ENCODE data around the gene GDPD4. TPM values are rescaled to one million over a fixed set of nuclear protein-coding genes. Genes with fewer than 3 reads are reported as not detected.

Gene GDPD4
- total RNA-seq, 1 experiment from 2014 or later: not detected

DNA sequence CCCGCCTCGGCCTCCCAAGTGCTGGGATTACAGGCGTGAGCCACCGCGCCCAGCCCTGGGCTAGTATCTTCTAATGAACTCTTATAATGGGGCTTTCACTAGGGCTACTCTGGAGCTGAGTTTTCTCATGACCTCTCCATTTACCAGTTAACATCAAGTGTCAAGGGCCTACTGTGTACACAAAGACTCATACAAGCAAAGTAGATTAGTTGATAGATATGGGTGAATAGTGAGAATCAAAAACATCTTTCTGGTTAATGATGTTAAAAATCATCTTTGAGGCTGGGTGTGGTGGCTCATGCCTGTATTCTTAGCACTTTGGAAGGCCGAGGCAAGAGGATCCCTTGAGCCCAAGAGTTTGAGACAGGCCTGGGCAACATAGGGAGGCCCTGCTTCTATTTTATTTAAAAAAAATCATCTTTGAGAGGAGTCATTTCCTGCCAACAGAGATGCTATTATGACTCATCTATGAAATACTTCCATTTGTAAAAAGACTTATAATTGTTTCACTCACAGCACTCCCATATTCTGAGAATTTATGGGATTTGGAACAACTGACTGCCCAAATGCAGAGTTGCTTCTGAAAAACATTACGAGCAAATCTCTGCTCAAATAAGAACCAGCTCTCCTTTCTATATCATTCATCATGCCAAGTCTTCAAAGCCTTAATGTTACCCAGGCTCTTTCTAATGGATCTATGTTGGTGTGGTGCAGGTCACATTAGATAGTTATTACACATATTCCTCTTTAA is 57.0 kb downstream of the GDPD4 start:
- DNase-seq (ENCODE audit: low spot score): peak; percentile 89
- no peak overlapping the region for H3K4me3 ChIP-seq (ENCODE audit: low read depth, low read length, poor library complexity, severe bottlenecking)
- intact Hi-C loops (cut with micrococcal nuclease; ENCODE audit: unreplicated experiment): no loop called here
- ChIA-PET POLR2A (ENCODE audit: low non-redundant PET) (no interaction called here), CTCF (no interaction called here)
- no peak for TF ChIP-seq EZH2 (IDR thresholded peaks at IDR 0.05; ENCODE audit: borderline replicate concordance, low read depth, low read length, poor library complexity, severe bottlenecking)
- TF ChIP-seq, protein P1, sequence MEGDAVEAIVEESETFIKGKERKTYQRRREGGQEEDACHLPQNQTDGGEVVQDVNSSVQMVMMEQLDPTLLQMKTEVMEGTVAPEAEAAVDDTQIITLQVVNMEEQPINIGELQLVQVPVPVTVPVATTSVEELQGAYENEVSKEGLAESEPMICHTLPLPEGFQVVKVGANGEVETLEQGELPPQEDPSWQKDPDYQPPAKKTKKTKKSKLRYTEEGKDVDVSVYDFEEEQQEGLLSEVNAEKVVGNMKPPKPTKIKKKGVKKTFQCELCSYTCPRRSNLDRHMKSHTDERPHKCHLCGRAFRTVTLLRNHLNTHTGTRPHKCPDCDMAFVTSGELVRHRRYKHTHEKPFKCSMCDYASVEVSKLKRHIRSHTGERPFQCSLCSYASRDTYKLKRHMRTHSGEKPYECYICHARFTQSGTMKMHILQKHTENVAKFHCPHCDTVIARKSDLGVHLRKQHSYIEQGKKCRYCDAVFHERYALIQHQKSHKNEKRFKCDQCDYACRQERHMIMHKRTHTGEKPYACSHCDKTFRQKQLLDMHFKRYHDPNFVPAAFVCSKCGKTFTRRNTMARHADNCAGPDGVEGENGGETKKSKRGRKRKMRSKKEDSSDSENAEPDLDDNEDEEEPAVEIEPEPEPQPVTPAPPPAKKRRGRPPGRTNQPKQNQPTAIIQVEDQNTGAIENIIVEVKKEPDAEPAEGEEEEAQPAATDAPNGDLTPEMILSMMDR (conservative IDR thresholded peaks at IDR 0.05; ENCODE audit: low read depth, low read length): no peak
- H3K27me3 ChIP-seq (replicated peaks; ENCODE audit: insufficient read depth, low read depth, low read length, poor library complexity): no peaks in the 10 kb centered on the region
- no peaks in the 10 kb centered on the region for H3K36me3 ChIP-seq (ENCODE audit: insufficient read depth, low read length, poor library complexity, severe bottlenecking)
- no TSS peak for BruUV-seq (replicated peaks)
- peaks cover 6% of the 10 kb centered on the region for H3K4me1 ChIP-seq (ENCODE audit: insufficient read depth, low read length, poor library complexity, severe bottlenecking)
- peaks cover 8% of the 10 kb centered on the region for H3K9me3 ChIP-seq (ENCODE audit: low read depth, low read length, poor library complexity, severe bottlenecking)
- no peak overlapping the region for H3K27ac ChIP-seq (ENCODE audit: low read depth, low read length, poor library complexity, severe bottlenecking)

DNA sequence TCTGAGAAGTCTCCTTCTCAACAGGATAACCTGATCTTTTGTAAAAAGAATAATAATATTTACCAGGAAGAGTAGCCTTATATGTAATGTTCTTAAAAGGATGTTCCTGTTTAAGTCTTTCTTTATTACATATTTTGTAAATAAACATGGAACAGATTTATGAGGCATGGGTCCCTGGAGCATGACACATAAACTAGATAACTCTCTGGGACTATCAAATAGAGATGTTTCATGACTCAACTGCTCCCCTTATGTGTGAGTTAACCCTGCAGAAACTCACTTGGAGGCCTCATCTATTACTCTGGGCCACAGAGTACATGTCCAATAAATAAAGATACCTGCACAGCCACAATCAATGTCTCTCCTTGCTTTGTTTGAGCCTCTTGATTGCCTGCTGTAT is 64.6 kb downstream of the GDPD4 start:
- intact Hi-C loops (cut with micrococcal nuclease; ENCODE audit: unreplicated experiment): no loop called here
- ChIA-PET CTCF (no interaction called here), POLR2A (ENCODE audit: low non-redundant PET) (no interaction called here)
- no peaks in the 10 kb centered on the region for H3K4me1 ChIP-seq (ENCODE audit: insufficient read depth, low read length, poor library complexity, severe bottlenecking)
- no peaks in the 10 kb centered on the region for H3K27me3 ChIP-seq (replicated peaks; ENCODE audit: insufficient read depth, low read depth, low read length, poor library complexity)
- no peaks in the 10 kb centered on the region for H3K36me3 ChIP-seq (ENCODE audit: insufficient read depth, low read length, poor library complexity, severe bottlenecking)
- no peak overlapping the region for H3K4me3 ChIP-seq (ENCODE audit: low read depth, low read length, poor library complexity, severe bottlenecking)
- BruUV-seq (replicated peaks): no TSS peak
- no peak for DNase-seq (ENCODE audit: low spot score)
- TF ChIP-seq, protein P1 (conservative IDR thresholded peaks at IDR 0.05; ENCODE audit: low read depth, low read length): no peak
- TF ChIP-seq EZH2 (IDR thresholded peaks at IDR 0.05; ENCODE audit: borderline replicate concordance, low read depth, low read length, poor library complexity, severe bottlenecking): no peak
- H3K9me3 ChIP-seq (ENCODE audit: low read depth, low read length, poor library complexity, severe bottlenecking): peaks cover 8% of the 10 kb centered on the region
- no peak overlapping the region for H3K27ac ChIP-seq (ENCODE audit: low read depth, low read length, poor library complexity, severe bottlenecking)

DNA sequence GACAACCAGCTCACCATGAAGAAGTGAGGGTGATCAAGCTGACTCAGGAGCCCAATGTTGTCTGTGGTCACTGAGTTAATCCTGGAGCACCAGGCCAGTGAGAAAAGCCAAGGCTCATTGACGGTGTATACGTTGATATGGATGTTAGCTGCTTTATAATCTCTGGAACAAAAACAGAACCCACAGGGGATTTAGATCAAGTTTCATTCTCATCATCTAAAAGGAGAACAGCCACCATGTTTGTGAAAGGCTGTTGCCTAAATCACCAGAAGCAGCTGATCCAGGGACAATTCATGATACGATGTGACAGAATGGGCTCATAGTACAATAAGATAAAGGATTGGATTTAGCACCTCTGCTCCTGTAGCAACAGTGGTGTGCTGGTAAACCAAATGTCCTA is 68.5 kb downstream of the GDPD4 start:
- CTCF ChIA-PET: no interaction called here
- TF ChIP-seq, protein P1 (conservative IDR thresholded peaks at IDR 0.05; ENCODE audit: low read depth, low read length): no peak
- POLR2A ChIA-PET (ENCODE audit: low non-redundant PET): interaction anchor here (0.5 kb wide), 1 partner anchor 1134 kb away, joined by 3 read pairs; no protein-coding TSS in a partner anchor
- BruUV-seq (replicated peaks): no TSS peak
- H3K27me3 ChIP-seq (replicated peaks; ENCODE audit: insufficient read depth, low read depth, low read length, poor library complexity): no peaks in the 10 kb centered on the region
- H3K9me3 ChIP-seq (ENCODE audit: low read depth, low read length, poor library complexity, severe bottlenecking): no peaks in the 10 kb centered on the region
- intact Hi-C loops (cut with micrococcal nuclease; ENCODE audit: unreplicated experiment): no loop called here
- no peak overlapping the region for H3K4me3 ChIP-seq (ENCODE audit: low read depth, low read length, poor library complexity, severe bottlenecking)
- no peaks in the 10 kb centered on the region for H3K4me1 ChIP-seq (ENCODE audit: insufficient read depth, low read length, poor library complexity, severe bottlenecking)
- DNase-seq (ENCODE audit: low spot score): no peak
- no peaks in the 10 kb centered on the region for H3K36me3 ChIP-seq (ENCODE audit: insufficient read depth, low read length, poor library complexity, severe bottlenecking)
- H3K27ac ChIP-seq (ENCODE audit: low read depth, low read length, poor library complexity, severe bottlenecking): no peak overlapping the region
